Neural progenitor cell (in vitro differentiated cells): Measurements from ENCODE around the gene VPS35L. TPM values are rescaled to one million over a fixed set of nuclear protein-coding genes. Genes with fewer than 3 reads are reported as not detected.

Experiments used
- DNase-seq: peaks from one replicate; pipeline ENCODE4 v3.0.0-alpha.2; 2016; ENCODE audit warnings: low spot score
- H2AFZ ChIP-seq: fragments of 200-600 bp; sonication (generic); replicated peaks from 2 replicates; pipeline ENCODE4 v1.6.1; 2016; ENCODE audit warnings: antibody characterized with exemption
- H3F3A ChIP-seq: fragments of 200-600 bp; sonication (generic); 2 replicates; pipeline ENCODE4 v1.6.1; 2016; ENCODE audit warnings: antibody characterized with exemption, low read depth
- H3K27ac ChIP-seq: fragments of 200-600 bp; sonication (generic); 2 replicates; pipeline ENCODE4 v1.5.1; 2016; ENCODE audit warnings: mild to moderate bottlenecking
- H3K27me3 ChIP-seq: fragments of 200-600 bp; sonication (generic); 2 replicates; pipeline ENCODE4 v1.6.1; 2016; ENCODE audit warnings: mild to moderate bottlenecking, moderate library complexity
- H3K36me3 ChIP-seq: fragments of 200-600 bp; sonication (generic); 2 replicates; pipeline ENCODE4 v1.5.1; 2016
- H3K4me1 ChIP-seq: fragments of 200-600 bp; sonication (generic); 2 replicates; pipeline ENCODE4 v1.6.1; 2016; ENCODE audit warnings: mixed run types
- H3K4me2 ChIP-seq: fragments of 200-600 bp; sonication (generic); 2 replicates; pipeline ENCODE4 v1.6.1; 2016
- H3K4me3 ChIP-seq: fragments of 200-600 bp; sonication (generic); 2 replicates; pipeline ENCODE4 v1.5.1; 2016
- H3K79me2 ChIP-seq: fragments of 200-600 bp; sonication (generic); 2 replicates; pipeline ENCODE4 v1.6.1; 2016; ENCODE audit warnings: low read depth
- H3K9ac ChIP-seq: fragments of 200-600 bp; sonication (generic); 2 replicates; pipeline ENCODE4 v1.6.1; 2016
- H3K9me3 ChIP-seq: fragments of 200-600 bp; sonication (generic); 2 replicates; pipeline ENCODE4 v1.5.1; 2016; ENCODE audit warnings: low read depth
- H4K20me1 ChIP-seq: fragments of 200-600 bp; sonication (generic); 2 replicates; pipeline ENCODE4 v1.6.1; 2016; ENCODE audit warnings: low read depth
- H3K27ac Mint-ChIP-seq: 3 replicates; pipeline ENCODE4 v1.8.0; 2021; ENCODE audit warnings: mixed read lengths
- H3K27me3 Mint-ChIP-seq: 2 replicates; pipeline ENCODE4 v1.8.0; 2022; ENCODE audit warnings: low read depth, mild to moderate bottlenecking, inconsistent platforms, moderate library complexity, mixed read lengths; ENCODE audit not compliant: insufficient read depth
- H3K36me3 Mint-ChIP-seq: 3 replicates; pipeline ENCODE4 v1.8.0; 2021; ENCODE audit warnings: mixed read lengths
- H3K4me1 Mint-ChIP-seq: 3 replicates; pipeline ENCODE4 v1.8.0; 2021; ENCODE audit warnings: mixed read lengths
- H3K4me3 Mint-ChIP-seq: 3 replicates; pipeline ENCODE4 v1.8.0; 2021; ENCODE audit warnings: mild to moderate bottlenecking, moderate library complexity, mixed read lengths
- H3K9me3 Mint-ChIP-seq: 3 replicates; pipeline ENCODE4 v1.8.0; 2020; ENCODE audit warnings: mixed read lengths
- EZH2 ChIP-seq: fragments of 200-600 bp; sonication (generic); IDR thresholded peaks from 2 replicates; pipeline ENCODE4 v1.6.1; 2017; ENCODE audit warnings: antibody characterized with exemption, mild to moderate bottlenecking, moderate library complexity
- EZH2phosphoT487 ChIP-seq: fragments of 200-600 bp; sonication (generic); IDR thresholded peaks from 2 replicates; pipeline ENCODE4 v1.6.1; 2017; ENCODE audit warnings: antibody characterized with exemption
- total RNA-seq: library from RNA; depleted of rRNA; stranded (reverse); fragments of >200 nt; gene quantifications from 2 replicates; pipeline ENCODE4 v1.2.3, GENCODE V29; 2015; ENCODE audit warnings: low replicate concordance
- TF ChIP-seq, protein P1 (sequence below): fragments of 200-600 bp; sonication (generic); IDR thresholded peaks from 2 replicates; pipeline ENCODE4 v1.5.1; 2017; ENCODE audit warnings: antibody characterized with exemption, mild to moderate bottlenecking

VPS35L gene
- total RNA-seq, 1 donor from 2014 or later, result 57.1 TPM

GRCh38 chr16:19560078-19560477 is 4.6 kb downstream of the VPS35L start:
- no peaks in the 10 kb centered on the region for H3K9me3 ChIP-seq
- Mint-ChIP-seq H3K4me3 (no peak overlapping the region), H3K27me3 (no peaks in the 10 kb centered on the region), H3K27ac (no peak overlapping the region), H3K4me1 (peaks cover 13% of the 10 kb centered on the region), H3K9me3 (peaks cover 6% of the 10 kb centered on the region), H3K36me3 (peaks cover 11% of the 10 kb centered on the region)
- TF ChIP-seq, protein P1, sequence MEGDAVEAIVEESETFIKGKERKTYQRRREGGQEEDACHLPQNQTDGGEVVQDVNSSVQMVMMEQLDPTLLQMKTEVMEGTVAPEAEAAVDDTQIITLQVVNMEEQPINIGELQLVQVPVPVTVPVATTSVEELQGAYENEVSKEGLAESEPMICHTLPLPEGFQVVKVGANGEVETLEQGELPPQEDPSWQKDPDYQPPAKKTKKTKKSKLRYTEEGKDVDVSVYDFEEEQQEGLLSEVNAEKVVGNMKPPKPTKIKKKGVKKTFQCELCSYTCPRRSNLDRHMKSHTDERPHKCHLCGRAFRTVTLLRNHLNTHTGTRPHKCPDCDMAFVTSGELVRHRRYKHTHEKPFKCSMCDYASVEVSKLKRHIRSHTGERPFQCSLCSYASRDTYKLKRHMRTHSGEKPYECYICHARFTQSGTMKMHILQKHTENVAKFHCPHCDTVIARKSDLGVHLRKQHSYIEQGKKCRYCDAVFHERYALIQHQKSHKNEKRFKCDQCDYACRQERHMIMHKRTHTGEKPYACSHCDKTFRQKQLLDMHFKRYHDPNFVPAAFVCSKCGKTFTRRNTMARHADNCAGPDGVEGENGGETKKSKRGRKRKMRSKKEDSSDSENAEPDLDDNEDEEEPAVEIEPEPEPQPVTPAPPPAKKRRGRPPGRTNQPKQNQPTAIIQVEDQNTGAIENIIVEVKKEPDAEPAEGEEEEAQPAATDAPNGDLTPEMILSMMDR, result no peak
- TF ChIP-seq EZH2, result no peak
- TF ChIP-seq EZH2phosphoT487, result no peak
- no peak overlapping the region for H2AFZ ChIP-seq
- H3K4me3 ChIP-seq, result no peak overlapping the region
- H3K9ac ChIP-seq, result no peak overlapping the region
- H3K4me1 ChIP-seq, result no peaks in the 10 kb centered on the region
- peaks cover 29% of the 10 kb centered on the region for H3K79me2 ChIP-seq
- peaks cover 5% of the 10 kb centered on the region for H4K20me1 ChIP-seq
- H3K36me3 ChIP-seq, result no peaks in the 10 kb centered on the region
- DNase-seq, result no peak
- no peaks in the 10 kb centered on the region for H3K27me3 ChIP-seq
- peaks cover 17% of the 10 kb centered on the region for H3F3A ChIP-seq
- no peak overlapping the region for H3K27ac ChIP-seq
- H3K4me2 ChIP-seq, result no peak overlapping the region

DNA sequence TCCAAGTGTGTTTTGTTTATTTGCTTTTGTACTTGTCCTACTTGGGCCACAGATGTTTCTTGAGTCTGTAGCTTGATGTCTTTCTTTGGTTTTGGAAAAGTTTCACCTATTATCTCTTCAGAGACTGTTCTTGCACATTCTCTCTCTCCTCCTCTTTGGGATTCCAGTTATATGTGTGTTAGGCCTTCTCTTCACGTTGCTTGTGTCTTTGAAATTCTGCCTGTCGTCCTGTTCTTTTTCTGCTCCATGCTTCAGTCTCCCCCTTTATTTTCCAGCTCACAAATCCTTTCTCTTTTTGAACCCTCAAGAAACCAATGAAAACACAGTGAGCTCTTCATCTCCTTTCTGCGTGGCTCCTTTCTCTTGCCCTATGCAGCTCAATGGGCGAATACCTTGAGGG is 7.9 kb downstream of the VPS35L start:
- DNase-seq, result no peak
- no peak overlapping the region for H3K27ac Mint-ChIP-seq
- H3K9ac ChIP-seq, result no peak overlapping the region
- peaks cover 19% of the 10 kb centered on the region for H3K79me2 ChIP-seq
- H3K4me1 ChIP-seq, result no peaks in the 10 kb centered on the region
- H3K4me1 Mint-ChIP-seq, result no peaks in the 10 kb centered on the region
- peaks cover 6% of the 10 kb centered on the region for H3K9me3 Mint-ChIP-seq
- H3K27me3 Mint-ChIP-seq, result no peaks in the 10 kb centered on the region
- H3K9me3 ChIP-seq, result no peaks in the 10 kb centered on the region
- no peaks in the 10 kb centered on the region for H3F3A ChIP-seq
- H4K20me1 ChIP-seq, result peaks cover 5% of the 10 kb centered on the region
- no peak overlapping the region for H2AFZ ChIP-seq
- H3K4me3 Mint-ChIP-seq, result no peak overlapping the region
- TF ChIP-seq EZH2phosphoT487, result no peak
- H3K27ac ChIP-seq, result no peak overlapping the region
- no peaks in the 10 kb centered on the region for H3K36me3 ChIP-seq
- no peak overlapping the region for H3K4me2 ChIP-seq
- no peak overlapping the region for H3K4me3 ChIP-seq
- H3K36me3 Mint-ChIP-seq, result peaks cover 16% of the 10 kb centered on the region
- H3K27me3 ChIP-seq, result no peaks in the 10 kb centered on the region

DNA sequence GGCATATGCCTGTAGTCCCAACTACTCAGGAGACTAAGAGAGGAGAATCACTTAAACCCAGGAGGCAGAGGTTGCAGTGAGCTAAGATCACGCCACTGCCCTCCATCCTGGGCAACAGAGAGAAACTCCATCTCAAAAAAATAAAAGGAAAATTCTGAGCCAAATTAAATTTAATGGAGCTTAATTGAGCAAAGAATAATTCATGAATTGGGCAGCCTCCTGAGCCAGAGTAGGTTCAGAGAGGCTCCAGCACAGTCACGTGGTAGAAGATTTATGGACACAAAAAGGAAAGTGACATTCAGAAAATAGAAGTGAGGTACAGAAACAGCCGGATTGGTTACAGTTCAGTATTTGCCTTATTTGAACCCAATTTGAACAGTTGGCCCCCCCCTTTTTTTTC is 10.9 kb downstream of the VPS35L start:
- Histone ChIP-seq H3K4me3 (no peak overlapping the region), H3K27me3 (no peaks in the 10 kb centered on the region), H3K9ac (no peak overlapping the region), H3K79me2 (peaks cover 3% of the 10 kb centered on the region), H3F3A (no peaks in the 10 kb centered on the region), H3K4me2 (no peak overlapping the region), H3K9me3 (no peaks in the 10 kb centered on the region), H3K4me1 (no peaks in the 10 kb centered on the region), H3K36me3 (no peaks in the 10 kb centered on the region), H3K27ac (no peak overlapping the region), H2AFZ (no peak overlapping the region), H4K20me1 (no peaks in the 10 kb centered on the region)
- Mint-ChIP-seq H3K4me1 (no peaks in the 10 kb centered on the region), H3K4me3 (no peak overlapping the region), H3K27ac (no peak overlapping the region), H3K9me3 (peaks cover 6% of the 10 kb centered on the region), H3K36me3 (peaks cover 17% of the 10 kb centered on the region), H3K27me3 (no peaks in the 10 kb centered on the region)
- TF ChIP-seq, protein P1, result no peak
- TF ChIP-seq EZH2 (no peak), EZH2phosphoT487 (no peak)
- DNase-seq, result no peak

- H3K27ac ChIP-seq, result no peak overlapping the region
- peaks cover 3% of the 10 kb centered on the region for H3K79me2 ChIP-seq
- no peaks in the 10 kb centered on the region for H3K27me3 ChIP-seq
- no peaks in the 10 kb centered on the region for H3K4me1 Mint-ChIP-seq
- no peaks in the 10 kb centered on the region for H3K36me3 ChIP-seq
- TF ChIP-seq, protein P1, result no peak
- no peak for TF ChIP-seq EZH2
- no peak for TF ChIP-seq EZH2phosphoT487
- H3K4me2 ChIP-seq, result no peak overlapping the region
- H3F3A ChIP-seq, result no peaks in the 10 kb centered on the region
- H3K4me3 Mint-ChIP-seq, result no peak overlapping the region
- H3K4me3 ChIP-seq, result no peak overlapping the region
- peaks cover 6% of the 10 kb centered on the region for H3K9me3 Mint-ChIP-seq
- peaks cover 13% of the 10 kb centered on the region for H3K36me3 Mint-ChIP-seq
- no peaks in the 10 kb centered on the region for H3K9me3 ChIP-seq
- no peaks in the 10 kb centered on the region for H4K20me1 ChIP-seq
- no peaks in the 10 kb centered on the region for H3K4me1 ChIP-seq
- H3K27me3 Mint-ChIP-seq, result no peaks in the 10 kb centered on the region
- H3K9ac ChIP-seq, result no peak overlapping the region
- H3K27ac Mint-ChIP-seq, result no peak overlapping the region
- H2AFZ ChIP-seq, result no peak overlapping the region
- no peak for DNase-seq
Observed at GRCh38 chr16:19567560-19567959, 12.1 kb downstream of the VPS35L start.
